ENCODE data around the gene VAMP2.

Gene VAMP2, protein sequence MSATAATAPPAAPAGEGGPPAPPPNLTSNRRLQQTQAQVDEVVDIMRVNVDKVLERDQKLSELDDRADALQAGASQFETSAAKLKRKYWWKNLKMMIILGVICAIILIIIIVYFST

DNA sequence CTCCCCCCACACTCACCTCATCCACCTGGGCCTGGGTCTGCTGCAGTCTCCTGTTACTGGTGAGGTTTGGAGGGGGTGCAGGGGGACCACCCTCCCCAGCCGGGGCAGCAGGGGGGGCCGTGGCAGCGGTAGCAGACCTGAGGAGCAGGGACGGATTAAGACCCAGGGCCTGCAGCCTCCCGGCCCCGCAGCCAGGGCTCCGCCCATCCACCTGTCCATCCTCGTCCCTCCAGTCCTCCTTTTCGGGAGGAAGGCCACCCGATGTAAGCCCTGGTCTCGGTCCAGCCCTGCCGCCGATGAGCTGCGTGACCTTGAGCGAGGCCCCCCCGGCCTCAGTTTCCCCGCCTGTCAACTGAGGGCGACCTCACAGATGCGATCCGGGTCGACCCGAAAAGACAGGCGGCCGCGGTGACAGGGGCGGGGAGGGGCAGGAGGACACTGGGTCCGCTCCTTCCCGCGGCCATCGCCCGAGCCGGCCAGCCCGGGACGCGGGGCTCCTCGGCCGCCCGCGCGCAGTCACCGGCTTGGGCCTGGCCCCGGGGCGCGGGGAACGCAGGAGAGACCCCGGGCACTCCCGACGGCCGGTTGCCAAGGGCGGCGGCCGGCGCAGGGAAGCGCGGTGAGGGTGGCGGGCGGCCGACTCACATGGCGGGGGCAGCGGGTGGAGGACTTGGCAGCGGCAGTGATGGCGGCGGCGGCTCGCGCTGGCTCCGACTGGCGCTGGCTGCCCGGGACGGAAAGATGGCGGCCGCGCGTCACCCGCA lies at the start of gene VAMP2:
TSS of gene VAMP2 (minus strand) at position 716 of the 764 bp plus-strand sequence. CDS start at position 647, 69 bp downstream.
- DNase-seq (ENCODE audit: low read depth in 2 of 2): peak; percentile 71 to 78

DNA sequence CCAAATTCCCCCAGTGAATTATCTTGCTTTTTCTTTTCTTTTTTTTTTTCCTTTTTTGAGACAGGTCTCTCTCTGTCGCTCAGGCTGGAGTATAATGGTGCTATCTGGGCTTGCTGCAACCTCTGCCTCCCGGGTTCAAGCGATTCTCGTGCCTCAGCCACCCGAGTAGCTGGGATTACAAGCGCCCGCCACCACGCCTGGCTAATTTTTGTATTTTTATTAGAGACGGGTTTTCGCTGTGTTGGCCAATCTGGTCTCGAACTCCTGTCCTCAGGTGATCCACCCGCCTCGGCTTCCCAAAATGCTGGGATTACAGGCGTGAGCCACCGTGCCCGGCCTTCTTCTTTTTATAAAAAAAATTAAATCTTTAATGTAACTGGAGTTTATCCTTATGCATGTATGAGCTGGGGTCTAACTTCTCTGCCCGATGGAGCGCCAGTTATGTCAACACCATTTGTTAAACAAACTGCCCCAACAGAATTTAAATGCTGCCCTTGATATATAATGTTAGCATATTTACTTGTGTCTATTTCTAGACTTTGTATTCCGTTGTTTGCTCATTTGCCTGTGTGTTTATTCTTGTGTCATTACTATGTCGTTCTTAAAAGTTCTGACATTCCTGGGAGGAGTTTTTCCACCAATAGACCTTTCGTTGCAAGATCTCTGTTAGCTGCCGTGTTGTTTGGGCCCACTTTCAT lies 48.2 kb upstream of the VAMP2 start:
- no peak for DNase-seq (ENCODE audit: low read depth in 2 of 2)

- DNase-seq (ENCODE audit: low read depth in 2 of 2): peak; percentile 84 to 91
Measured at GRCh38 chr17:8209907-8210760, 47.4 kb upstream of the VAMP2 start, which contains the start of gene AURKB. AURKB (minus strand) TSS chr17:8210575; CDS start chr17:8210224, 351 bp downstream.

- no peak for DNase-seq (ENCODE audit: low read depth in 2 of 2)
Measured at GRCh38 chr17:8206536-8206935, 43.8 kb upstream of the VAMP2 start.

- DNase-seq (ENCODE audit: low read depth in 2 of 2): no peak
Measured at GRCh38 chr17:8204761-8205555, 42.2 kb upstream of the VAMP2 start.

GRCh38 chr17:8192070-8192815 lies 29.5 kb upstream of the VAMP2 start:
- DNase-seq (ENCODE audit: low read depth in 2 of 2): no peak

DNA sequence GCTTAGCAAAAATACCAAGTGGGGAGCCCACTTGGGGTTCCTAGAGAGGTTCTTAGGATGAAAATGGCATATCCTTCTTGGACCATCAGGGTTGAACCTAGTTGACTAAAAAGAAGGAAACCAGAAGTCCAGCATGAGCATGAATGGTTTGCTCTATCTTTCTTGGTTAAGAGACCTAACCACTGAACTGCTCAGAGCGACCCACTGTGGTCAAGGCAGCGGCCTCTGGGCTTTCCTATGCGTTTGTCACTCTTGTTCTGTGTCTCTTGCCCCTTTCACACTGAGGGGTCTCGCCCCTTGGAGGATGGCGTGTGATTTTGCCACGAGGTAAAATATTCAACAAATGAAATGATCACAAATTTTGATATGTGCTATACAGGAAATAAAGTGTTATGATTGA lies 27.8 kb upstream of the VAMP2 start:
- no peak for DNase-seq (ENCODE audit: low read depth in 2 of 2)

DNA sequence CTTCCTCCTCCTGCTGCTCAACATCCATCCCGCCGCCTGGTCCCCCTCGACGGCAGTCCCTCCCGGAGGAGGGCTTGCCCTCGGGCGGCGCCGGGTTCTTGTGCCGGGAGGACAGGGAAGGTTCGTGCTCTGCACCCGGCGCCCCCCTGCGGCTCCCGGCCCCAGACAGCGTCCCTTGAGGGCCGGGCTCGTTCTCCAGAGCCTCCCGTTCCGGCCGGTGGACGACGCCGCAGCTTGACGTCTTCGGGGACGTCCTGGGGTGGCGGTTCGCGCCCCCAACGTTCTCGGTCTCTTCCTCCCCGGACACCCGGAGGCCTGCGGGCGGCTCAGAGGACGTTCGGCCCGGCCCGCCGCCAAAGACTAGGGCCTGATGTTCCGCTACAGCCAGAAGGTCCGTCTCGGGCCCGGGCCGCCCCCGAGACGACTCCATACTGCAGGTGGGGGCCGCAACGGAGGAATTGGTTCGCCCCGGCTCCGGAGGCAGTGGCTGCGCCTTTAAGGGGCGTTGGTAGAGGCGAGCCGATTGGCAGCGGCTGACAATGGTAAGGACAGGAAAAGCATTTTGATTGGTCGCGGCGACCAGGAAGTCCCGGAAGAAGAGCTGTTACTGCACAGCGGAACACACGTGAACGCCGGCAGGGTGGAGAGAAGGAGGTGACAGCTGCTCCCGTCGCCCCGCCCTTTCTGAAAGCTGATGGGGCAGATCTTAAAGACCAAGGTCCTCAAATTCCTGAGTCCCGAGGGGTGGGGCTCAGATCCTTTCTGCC lies 27.1 kb upstream of the VAMP2 start, which contains the start of gene BORCS6:
TSS of gene BORCS6 (minus strand) at position 470 of the 767 bp plus-strand sequence. CDS start at position 430, 40 bp downstream.
- DNase-seq (ENCODE audit: low read depth in 2 of 2): peak; percentile 87 to 90

DNA sequence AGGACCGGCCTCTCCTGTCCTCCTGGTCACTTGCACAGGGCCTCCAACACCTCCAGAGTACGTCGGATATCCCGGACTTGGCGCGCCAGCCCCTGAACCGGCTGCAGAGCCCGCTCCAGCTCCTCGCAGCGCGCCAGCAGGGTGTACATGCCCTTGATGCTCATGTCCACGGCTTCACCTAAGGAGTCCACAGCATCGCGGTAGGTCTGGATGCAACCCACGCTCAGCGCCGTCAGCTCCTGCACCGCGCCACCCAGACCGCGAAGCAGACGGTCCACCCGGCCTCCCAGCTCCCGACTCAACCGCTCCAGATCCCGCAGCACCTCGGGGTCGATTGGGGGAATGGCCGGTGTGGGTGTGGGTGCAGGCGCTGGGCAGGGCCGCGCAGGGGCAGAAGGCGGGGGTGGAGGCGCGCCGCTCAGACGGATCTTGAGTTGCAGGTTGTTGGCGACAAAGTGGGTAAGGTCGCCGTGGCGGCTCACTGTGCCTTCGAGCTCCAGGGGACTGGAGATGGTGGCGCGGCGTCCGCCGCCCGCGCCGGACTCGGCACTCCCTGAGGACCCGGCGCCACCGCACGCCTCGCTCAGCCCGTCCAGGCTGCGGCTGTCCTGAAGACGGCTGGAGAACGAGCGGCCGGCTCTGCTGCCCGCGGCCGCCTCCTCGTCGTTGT lies 26.4 kb upstream of the VAMP2 start:
- DNase-seq (ENCODE audit: low read depth in 2 of 2): no peak

- no peak for DNase-seq (ENCODE audit: low read depth in 2 of 2)
Measured at GRCh38 chr17:8188263-8188839, 25.6 kb upstream of the VAMP2 start.

GRCh38 chr17:8187517-8188262 lies 24.9 kb upstream of the VAMP2 start:
- DNase-seq (ENCODE audit: low read depth in 2 of 2): peak; percentile 75 to 89

- DNase-seq (ENCODE audit: low read depth in 2 of 2): peak; percentile 89 to 97
Measured at GRCh38 chr17:8186787-8187516, 24.2 kb upstream of the VAMP2 start.

- no peak for DNase-seq (ENCODE audit: low read depth in 2 of 2)
Measured at GRCh38 chr17:8186446-8186786, 23.7 kb upstream of the VAMP2 start.

DNA sequence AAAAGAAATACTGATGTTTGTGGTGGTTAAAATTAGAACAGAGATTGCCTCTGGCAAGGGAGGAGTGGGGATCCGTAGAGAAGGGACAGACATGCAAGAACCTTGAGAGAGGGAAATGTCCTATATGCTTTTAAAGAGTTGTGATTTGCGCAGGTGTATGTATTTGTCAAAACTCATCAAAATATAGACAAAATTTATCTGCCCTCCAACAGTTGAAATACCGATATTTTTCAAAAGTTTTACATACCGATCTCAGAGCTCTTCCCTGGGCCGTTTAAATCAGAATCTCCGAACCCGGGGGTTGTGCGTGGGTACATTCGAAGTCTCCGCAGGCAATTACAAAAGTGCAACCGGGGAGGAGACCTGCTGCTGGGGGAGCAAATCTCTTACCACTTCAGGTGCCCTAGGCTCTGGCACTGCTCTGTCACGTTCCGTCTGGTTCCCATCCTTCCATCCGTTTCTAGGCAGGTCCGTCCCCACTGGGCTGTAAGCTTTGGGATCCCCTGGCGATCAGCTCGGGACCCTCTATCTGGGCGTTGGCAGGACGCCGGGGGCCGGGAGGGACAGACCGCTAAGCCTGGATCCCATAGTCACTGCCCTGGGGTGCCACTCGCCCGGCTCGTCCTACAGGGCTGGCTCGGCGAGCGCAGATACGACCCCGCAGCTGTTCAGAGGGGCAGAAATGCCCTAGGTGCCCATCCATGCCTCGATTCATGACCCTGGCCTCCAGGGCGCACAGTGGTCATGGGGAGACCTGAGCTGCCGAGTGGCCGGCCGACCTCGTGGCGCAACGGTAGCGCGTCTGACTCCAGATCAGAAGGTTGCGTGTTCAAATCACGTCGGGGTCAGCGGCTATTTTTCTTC lies 23.1 kb upstream of the VAMP2 start:
- peak; percentile 86 to 90 for DNase-seq (ENCODE audit: low read depth in 2 of 2)

DNA sequence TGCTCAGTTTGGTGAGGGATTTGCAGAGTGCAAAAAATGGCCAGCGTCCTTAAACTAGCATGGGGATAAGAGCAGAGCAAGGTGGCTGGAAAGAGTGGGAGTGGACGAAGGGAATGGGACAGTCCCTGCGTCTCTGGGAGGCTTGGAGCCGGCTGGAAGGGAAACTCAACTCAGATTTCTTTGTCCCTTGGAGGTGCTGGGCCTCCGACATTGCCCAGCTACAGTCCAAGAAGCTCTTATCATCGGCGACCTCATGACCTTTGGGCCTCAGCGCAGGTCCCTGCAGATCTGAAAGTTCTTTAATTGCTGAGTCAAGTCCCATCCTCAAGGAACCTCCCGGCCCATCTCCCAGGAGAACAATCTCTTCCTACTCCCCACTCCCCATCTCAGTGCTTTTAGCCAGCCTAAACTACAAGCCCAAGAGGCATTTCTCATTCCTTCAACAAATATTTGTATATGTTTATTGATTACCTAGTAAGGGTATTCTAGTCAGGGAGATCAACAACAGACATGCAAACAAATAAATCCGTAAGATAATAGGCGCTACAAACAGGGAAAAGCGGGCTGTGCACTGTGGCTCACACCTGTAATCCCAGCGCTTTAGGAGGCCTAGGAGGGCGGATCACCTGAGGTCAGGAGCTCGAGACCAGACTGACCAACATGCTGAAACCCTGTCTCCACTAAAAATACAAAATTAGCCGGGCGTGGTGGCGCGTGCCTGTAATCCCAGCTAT lies 14.4 kb upstream of the VAMP2 start:
- no peak for DNase-seq (ENCODE audit: low read depth in 2 of 2)

All from stimulated activated CD8-positive, alpha-beta memory T cell treated with anti-CD3 and anti-CD28 coated beads, Interleukin-2, amount 100 ng/mL, for 48 hours (primary cell).